Measurements from ENCODE around the gene TAC4.

TAC4 gene, protein sequence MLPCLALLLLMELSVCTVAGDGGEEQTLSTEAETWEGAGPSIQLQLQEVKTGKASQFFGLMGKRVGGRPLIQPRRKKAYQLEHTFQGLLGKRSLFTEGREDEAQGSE

GRCh38 chr17:49848019-49848473 is at the start of gene TAC4:
Gene TAC4 (minus strand): TSS chr17:49848069. CDS start chr17:49848017, 52 bp downstream.
- no peak for DNase-seq (ENCODE audit: low spot score)

DNA sequence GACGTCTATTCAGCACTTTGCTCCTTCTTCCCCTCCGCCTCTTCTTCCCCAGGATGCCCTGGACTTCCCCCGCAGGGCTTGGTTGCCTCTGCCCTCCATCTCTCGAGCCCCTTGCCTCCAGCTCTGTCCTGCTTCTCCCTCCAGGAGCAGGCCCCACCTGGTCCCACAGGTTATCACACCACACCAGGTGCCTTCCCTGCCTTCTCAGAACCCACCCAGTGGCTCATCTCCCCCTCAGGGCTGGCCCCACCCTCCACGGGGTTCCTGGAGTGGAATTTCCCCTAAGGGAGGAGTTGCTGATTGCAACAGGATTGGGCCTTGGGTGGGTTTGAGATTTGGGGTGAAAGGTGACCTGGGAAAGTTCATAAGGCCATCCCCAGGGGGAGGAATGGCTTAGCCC is 49.0 kb upstream of the TAC4 start:
- no peak for DNase-seq (ENCODE audit: low spot score)

- no peak for DNase-seq (ENCODE audit: low spot score)
Observed at GRCh38 chr17:49896222-49896621, 48.4 kb upstream of the TAC4 start.

GRCh38 chr17:49895812-49896211 is 47.9 kb upstream of the TAC4 start:
- DNase-seq (ENCODE audit: low spot score): no peak

- DNase-seq (ENCODE audit: low spot score): no peak
Observed at GRCh38 chr17:49894761-49895160, 46.9 kb upstream of the TAC4 start.

- DNase-seq (ENCODE audit: low spot score): no peak
Observed at GRCh38 chr17:49891694-49892389, 44.0 kb upstream of the TAC4 start.

DNA sequence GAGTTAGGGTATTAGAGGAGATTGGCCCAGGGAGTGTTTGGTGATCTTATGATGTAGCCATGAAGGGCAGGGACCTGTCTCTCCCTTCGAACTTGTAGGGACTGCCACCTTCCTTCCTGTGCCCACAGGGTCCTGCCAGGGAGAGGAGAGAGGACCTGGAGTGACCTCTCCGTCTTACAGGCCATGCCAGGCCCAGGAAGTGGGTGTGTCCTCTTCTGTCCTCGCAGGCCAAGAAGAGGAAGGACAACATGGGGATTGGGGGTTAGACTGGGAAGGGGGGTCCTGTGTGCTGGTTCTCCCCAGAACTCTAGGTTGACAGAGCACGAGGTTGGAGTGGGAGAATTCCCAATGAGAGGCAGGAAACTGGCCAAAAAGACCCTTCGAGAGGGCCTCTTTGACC is 43.4 kb upstream of the TAC4 start:
- DNase-seq (ENCODE audit: low spot score): no peak

- DNase-seq (ENCODE audit: low spot score): no peak
Observed at GRCh38 chr17:49890852-49891251, 43.0 kb upstream of the TAC4 start.

GRCh38 chr17:49890077-49890821 is 42.4 kb upstream of the TAC4 start:
- DNase-seq (ENCODE audit: low spot score): no peak

DNA sequence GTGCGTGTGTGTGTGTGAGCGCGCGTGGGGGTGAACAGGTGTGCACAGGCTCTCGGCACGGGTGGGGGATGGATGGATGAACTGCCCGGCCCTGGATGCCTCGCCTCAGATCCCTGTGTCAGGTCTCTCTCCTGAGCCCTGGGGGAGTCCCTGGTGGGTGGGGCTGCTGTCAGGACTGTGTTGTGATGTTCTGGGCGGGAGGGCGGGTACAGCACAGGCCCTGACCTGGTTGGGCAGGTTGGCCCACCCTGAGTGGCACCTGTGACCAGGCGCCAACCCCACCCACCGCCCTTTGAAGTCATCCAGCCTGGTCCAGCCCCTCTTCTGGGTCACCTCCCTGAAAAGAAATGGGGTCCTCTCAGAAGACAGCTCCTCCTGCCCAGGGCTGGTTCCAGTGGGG is 41.6 kb upstream of the TAC4 start:
- DNase-seq (ENCODE audit: low spot score): no peak

DNA sequence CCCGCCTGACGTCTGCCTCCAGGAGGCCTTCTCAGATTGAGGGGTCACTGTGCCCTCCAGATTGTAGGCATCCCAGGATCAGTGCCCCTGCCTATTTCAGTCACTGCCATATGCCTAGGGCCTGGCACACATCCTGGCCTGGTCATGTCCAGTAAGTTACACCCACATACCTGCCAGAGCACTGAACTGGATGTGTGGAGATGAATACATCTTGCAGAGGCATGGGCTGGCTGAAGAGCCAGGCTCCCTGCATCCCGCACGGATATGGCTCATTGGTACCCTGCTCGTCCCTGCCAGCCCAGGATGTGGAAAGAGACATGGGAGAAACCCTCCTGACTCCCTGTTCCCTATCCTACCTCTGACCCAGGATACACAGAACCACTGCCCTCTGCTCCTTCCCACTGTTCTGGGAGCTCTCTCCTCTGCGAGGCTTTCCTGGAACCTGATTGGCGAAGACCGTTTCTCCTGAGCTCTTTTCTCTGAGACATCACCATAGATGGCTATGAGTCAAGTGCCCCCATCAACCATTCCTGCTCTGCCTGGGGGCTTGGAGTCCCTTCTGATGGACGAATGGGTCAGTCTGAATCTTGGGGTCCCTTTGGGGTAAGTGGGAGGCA is 40.0 kb upstream of the TAC4 start:
- no peak for DNase-seq (ENCODE audit: low spot score)

DNA sequence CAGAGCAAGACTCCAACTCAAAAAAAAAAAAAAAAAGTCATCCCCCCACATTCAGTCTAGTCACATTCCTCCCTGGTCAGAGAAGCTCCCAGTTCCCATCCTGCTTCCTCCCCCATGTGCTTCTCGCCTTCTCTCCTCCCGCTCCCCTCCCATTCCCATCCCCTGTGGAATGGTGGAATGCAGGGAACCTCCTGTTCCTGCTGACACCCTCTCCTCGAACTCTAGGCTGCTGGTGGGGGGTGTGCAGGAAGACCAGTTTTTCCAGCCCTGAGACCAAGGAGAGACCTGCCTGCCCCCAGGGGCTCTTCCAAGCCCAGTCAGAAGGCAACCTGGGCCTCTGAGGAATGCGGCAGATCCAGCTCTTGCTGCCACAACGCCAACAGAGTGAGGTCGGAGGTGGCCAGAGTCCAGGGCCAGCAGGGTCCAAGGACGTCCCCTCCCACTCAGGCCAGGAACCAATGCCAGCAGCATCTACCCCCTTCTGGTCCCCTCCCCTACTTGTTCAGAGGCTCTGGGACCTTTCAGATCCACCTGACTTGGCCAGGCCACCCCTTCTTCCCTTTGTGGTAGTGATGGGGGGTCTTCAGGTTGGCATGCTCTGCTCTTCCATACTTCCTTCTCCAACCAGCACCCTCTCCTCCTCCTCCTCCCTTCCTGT is 39.3 kb upstream of the TAC4 start:
- DNase-seq (ENCODE audit: low spot score): peak; percentile 50

DNA sequence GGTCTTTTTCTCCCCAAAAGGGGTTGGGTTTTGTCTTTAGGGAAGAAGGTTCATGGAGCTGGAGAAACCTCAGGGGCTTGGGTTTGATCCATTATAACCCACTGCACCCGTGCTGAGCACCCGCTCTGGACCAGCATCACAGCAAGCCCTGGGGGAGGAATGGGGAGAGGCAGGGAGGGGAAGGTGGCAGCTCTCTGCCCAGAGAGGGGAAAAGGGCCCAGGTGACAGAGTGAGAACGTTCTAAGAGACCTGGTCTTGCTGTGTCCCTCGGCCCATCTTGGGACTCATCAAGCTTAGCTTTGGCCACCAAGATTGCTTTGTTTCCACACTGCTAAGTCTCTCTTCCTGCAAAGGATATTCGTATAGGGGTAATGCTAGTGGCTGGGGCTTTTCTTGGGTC is 38.2 kb upstream of the TAC4 start:
- no peak for DNase-seq (ENCODE audit: low spot score)

DNA sequence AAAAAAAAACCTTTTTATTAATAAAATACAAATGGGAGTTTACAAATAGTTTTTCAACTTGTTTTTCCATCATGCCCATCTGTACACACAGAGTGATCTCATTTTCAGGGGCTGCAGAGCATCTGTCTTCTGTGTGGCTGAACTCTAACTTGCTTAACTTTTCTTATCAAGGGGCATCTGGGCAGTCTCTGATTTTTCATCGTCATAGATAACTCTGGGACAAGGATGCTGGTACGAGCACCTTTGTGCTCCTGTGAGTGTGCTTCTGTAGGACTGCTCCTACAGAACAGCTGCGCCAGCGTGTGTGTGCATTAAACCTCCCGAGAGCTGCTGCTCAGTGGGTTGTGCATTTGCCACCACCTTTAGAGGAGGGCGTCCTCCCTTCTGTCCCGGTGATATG is 34.6 kb upstream of the TAC4 start:
- no peak for DNase-seq (ENCODE audit: low spot score)

DNA sequence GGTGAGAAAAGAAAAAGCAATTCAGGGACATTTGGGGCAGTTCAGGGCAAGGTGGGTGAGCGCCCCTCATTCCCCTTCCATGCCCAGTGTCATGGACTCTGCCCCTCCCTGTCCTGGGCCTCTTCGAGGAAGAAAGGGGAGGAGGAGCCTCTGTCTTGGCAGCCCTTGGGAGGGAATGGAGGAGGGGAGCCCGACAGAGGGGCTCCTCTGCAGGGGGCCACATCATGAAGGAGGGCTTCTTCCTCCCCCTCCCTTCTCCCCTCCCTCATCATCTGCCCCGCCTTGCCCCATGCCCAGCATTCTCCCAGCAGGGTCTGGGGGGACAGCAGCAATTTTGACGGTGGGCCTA is 33.2 kb upstream of the TAC4 start:
- no peak for DNase-seq (ENCODE audit: low spot score)

DNA sequence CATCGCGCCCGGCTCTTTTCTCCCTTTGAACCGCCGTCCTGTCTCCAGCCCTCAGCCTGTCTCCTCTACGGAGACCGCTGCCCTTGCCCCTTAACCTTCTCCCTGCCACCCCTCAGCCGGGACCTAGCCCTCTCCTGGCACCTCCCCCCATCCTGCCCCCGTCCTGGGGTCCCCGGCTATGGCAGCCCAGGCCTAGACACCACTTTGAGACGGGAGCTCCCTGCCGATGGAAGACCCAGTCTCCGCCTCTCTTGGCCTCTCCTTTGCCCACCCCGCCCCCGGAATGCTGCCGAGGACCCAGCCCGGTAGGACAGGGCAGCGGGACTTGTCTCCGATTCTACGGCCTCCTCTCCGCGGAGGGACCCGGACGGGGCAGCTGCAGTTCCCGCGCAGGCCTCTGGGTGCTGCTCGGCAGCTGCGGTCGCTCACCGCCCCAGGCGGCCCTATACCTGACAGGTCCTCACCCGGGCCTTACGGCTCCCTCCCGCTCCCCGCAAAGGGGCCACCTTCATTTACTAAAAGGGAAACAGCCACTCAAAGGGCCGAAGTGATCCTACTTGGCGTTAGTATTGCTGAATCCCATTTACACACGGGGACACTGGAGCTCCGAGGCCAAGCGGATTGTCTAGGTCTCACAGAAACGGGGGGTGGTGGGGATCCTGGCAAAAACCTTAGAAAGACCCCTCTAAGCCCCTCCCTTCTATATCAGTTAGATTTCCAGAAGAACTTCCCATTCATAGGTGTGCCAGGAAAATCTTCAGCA is 32.6 kb upstream of the TAC4 start:
- DNase-seq (ENCODE audit: low spot score): peak; percentile 97

DNA sequence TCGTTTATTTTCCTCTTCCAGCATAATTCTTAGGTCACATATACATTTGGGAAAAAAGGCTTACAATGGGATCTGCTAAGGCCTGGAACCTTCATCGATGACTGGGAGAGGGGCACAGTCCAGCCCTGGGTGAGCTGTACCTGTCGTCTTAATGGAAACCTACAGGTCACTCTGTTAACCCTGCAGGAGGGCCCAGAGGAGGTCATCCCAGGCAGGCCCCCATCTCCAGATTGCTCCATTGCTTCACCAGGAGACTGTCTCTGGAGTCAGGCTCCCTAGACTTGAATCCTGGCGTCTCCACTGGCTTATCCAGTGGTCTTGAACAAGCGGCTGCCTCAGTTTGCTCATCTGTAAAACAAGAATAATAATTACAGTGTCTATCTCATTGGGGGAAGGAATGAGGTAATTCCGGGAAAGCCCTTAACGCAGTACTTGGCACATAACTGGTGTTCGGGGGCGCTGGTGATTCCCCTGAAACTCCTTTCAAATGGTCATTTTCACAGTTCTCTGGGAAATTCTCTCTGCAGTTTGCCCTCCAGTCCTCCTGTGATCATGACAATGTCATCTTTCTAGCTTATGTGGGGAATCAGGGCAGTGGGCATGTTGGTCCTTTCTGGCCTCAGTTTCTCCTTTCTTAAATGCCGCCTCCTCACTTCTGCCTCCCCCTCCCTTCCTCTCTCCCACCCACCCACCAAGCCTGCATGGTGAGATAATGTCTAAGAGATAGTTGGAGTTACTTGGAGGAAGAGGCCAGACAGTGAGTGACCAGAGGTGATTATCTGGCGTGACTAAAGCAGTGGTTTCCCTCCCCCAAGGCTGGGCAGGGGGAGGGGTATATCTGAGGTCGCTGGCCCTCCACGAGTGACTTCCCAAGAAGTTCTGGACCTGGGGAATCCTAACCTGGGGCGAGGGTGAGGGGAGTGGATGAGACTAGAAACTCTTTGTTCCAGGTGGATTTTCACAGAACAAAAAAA is 31.3 kb upstream of the TAC4 start:
- DNase-seq (ENCODE audit: low spot score): no peak

GRCh38 chr17:49875685-49876084 is 27.8 kb upstream of the TAC4 start:
- no peak for DNase-seq (ENCODE audit: low spot score)

DNA sequence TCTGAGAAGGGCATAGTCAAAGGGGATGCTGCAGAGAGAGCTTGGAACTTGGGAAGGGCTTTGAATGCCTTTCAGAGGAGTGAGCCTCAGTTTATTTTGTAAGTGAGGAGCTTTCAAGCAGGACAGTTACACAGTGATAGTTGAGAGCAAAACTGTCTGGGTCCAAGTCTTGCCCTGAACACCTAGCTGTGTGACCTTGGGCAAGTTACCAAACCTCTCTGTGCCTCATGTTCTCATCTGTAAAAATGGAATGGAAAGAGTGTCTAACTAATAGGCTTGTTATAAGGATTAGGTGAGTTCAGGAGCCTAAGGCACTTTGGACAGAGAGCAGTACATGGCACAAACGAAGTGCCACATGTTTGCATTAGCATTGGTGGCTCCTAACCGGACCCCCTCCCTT is 27.0 kb upstream of the TAC4 start:
- no peak for DNase-seq (ENCODE audit: low spot score)

DNA sequence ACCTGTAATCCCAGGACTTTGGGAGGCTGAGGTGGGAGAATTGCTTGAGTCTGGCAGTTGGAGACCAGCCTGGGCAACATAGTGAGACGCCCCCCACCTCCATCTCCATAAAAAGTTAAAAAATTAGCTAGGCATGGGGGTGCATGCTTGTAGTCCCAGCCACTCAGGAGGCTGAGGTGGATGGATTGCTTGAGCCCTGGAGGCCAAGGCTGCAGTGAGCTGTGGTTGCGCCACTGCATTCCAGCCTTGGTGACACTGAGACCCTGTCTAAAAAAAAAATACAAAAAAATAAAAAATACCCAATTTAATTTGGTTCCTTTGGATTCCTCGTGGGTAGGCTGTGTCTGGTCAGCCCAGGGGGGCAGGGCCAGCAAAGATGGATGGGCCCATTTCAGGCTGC is 26.1 kb upstream of the TAC4 start:
- DNase-seq (ENCODE audit: low spot score): no peak

DNA sequence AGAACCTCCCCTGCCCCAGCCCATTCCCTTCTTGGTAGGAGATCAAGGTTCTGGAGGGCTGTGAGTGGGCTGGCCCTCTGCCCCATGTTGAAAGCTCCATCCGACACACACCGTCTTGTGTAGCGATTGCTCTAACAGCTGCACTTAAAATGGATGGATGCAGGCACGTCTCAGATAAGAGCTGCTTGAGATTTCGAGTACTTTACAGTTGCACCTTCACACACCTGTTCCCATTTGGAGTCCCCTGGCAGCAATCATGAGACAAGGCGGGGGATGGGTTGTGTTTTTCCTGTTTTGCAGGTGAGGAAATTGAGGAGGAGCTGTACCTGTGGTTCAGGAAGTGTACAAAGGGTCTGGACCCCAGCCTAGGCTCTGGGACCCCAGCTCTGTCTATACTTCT is 25.6 kb upstream of the TAC4 start:
- DNase-seq (ENCODE audit: low spot score): no peak
